Measurements from ENCODE around the gene GID4.

Gene GID4

GRCh38 chr17:18045691-18046350, 6.6 kb downstream of the GID4 start:
- no peak for DNase-seq

- no peak for DNase-seq
Measured at GRCh38 chr17:18055597-18055996, 16.4 kb downstream of the GID4 start.

- no peak for DNase-seq
Measured at GRCh38 chr17:18056214-18056613, 17.0 kb downstream of the GID4 start.

- no peak for DNase-seq
Measured at GRCh38 chr17:18059283-18059682, 20.1 kb downstream of the GID4 start.

DNA sequence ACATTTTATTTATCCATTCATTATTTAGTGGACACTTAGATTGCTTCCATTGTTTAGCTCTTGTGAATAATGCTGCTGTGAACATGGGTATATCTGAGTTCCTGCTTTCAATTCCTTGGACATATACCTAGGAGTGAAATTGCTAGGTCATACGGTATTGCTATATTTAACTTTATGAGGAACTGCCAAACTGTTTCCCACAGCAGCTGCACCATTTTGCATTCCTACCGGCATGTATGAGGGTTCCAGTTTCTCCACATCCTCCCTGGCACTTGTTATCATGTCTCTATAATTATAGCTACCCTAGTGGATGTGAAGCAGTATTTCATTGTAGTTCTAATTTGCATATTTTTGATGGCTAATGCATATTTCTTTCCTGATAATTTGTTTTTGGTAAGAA, 24.8 kb downstream of the GID4 start:
- no peak for DNase-seq

DNA sequence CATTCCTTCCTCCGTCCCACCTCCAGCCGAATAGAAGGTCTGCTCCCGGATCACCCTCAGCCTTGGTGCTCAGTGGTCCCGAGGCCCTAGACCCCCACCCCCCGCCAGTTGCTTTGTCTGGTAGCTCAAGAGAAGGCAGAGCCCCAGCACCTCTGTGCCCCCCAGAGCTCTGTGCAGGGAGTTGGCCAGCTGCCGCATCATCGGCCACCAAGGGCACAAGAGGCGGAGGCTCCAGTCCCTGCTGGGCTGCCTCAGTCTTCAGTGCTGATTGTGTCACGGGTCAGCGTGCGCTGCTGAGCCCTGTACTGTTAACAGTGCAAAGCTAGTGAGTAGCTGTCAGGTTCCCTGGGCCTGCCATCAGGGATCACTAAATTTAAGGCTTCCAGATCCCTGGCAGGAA, 26.3 kb downstream of the GID4 start:
- no peak for DNase-seq

GRCh38 chr17:18066866-18067265, 27.7 kb downstream of the GID4 start:
- no peak for DNase-seq

GRCh38 chr17:18069101-18069500, 29.9 kb downstream of the GID4 start:
- no peak for DNase-seq

GRCh38 chr17:18070861-18071340, 31.7 kb downstream of the GID4 start:
- DNase-seq: no peak

DNA sequence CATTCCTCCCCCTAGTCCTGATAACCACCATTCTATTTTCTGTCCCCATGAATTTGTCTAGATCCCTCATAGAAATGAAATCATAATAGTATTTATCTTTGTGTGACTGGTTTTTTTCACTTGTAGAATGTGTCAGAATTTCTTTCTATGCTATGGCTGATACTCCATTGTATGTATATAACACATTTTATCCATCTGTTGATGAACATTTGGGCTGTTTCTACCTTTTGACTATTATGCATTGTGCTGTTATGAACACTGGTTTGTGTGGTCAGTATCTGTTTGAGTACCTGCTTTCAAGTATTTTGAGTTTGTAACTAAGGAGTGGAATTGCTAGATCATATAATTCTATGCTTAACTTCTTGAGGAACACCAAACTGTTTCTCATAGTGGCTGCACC, 32.5 kb downstream of the GID4 start:
- no peak for DNase-seq

GRCh38 chr17:18074566-18075272, 35.5 kb downstream of the GID4 start:
- no peak for DNase-seq

- DNase-seq: no peak
Measured at GRCh38 chr17:18076936-18077335, 37.7 kb downstream of the GID4 start.

GRCh38 chr17:18079543-18079942, 40.3 kb downstream of the GID4 start:
- no peak for DNase-seq

GRCh38 chr17:18084256-18084655, 45.0 kb downstream of the GID4 start:
- DNase-seq: no peak

DNA sequence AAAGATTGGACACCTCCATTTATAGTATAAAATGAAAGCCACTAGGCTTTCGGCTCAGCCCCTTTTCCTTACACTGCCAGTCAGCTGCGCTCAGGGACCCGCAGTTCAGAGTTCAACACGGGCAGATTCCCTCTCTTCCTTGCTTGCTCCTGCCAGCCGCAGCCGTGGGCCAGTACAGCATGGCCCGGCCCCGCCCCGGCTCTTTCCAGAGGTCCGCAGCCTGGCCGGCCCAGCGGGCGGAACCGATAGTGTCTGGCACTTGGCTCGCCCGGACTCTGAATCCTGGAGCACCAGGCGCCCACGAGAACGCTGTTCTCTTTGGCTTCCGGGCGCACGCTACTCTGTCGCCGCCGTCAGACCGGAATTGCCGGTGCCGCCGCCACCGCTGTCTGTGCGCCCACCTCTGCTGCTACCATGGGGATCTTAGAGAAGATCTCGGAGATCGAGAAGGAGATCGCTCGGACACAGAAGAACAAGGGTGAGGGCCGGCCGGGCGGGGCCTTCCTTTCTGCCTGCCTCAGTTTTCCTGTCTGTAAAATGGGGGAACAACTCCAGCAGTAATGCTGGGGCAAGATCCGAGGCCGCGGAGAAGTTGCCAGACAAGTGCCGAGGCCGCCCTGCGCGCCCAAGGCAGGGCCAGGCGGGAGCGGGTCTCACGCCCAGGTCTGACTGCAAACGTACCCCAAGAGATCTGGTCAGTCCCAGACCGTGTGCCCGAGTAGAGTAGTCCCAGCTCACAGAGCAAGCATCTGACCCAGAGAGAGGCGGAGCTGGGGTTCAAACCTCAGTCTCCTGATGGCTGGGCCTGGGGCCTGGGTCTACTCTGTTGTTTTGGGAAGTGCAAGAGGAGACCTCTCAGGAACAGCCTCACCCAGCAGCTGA, 48.6 kb downstream of the GID4 start, which contains the start of gene DRG2:
Gene DRG2, plus strand, starts transcription at position 339 of the 882 bp plus-strand sequence. Its CDS starts 76 bp downstream, at position 415.
- peak; percentile 3 for DNase-seq

- DNase-seq: no peak
Measured at GRCh38 chr17:18089613-18090012, 50.4 kb downstream of the GID4 start.

- no peak for DNase-seq
Measured at GRCh38 chr17:18093616-18094408, 54.6 kb downstream of the GID4 start.

GRCh38 chr17:18094409-18094807, 55.2 kb downstream of the GID4 start:
- no peak for DNase-seq

- no peak for DNase-seq
Measured at GRCh38 chr17:18099516-18099915, 60.3 kb downstream of the GID4 start.

- no peak for DNase-seq
Measured at GRCh38 chr17:18100616-18101015, 61.4 kb downstream of the GID4 start.

DNA sequence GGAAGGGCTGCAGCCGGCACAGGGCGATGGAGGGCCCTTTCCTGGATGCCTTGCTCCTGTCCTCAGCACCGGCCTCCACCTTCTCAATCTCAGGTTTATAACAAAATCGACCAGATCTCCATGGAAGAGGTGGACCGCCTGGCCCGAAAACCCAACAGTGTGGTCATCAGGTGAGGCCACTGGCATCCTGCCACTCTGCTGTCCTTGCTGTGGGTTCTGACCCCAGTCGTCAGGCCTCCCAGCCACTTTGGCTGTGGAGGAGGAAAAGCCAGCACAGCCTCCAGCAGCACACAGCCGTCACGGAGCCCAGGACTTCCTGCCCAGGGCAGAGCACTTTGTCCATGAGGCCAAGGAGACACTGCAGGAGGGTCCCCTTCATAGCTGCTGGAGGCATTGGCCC, 62.6 kb downstream of the GID4 start:
- no peak for DNase-seq

DNA sequence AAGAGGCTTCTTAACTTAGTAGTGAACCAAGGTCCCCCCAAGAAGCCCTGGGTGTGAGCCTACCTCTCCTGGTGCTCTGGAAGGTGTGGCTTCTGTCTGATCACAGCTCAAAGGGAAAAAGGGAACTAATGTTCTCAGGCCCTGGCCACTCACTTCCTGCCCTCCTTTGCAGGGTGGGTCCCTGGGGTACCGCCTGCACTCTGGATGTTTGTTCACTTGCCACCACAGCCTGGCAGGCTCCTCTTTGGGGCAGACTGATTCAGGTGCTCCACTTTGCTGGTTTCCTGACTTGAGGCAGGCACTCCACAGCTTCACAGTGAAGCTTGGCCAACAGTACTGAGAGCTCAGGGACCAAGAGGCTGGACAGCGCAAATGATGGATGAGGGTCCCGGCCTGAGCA, 63.4 kb downstream of the GID4 start:
- no peak for DNase-seq

GRCh38 chr17:18105027-18105426, 65.8 kb downstream of the GID4 start:
- no peak for DNase-seq
